Amniotic epithelial cell (primary cell): ENCODE measurements around the gene PRKAA1.
A peak's percentile ranks its signal among the peaks of the same experiment; 100 is the strongest.

Experiments used
- DNase-seq: peaks from one replicate; pipeline ENCODE4 v3.0.0-alpha.2; 2010; ENCODE audit warnings: low read depth

The PRKAA1 gene

GRCh38 chr5:40798012-40798800, at the start of gene PRKAA1:
Gene PRKAA1, minus strand, starts transcription at chr5:40798374. Its CDS starts 185 bp downstream, at chr5:40798189.
- DNase-seq: peak; percentile 74

GRCh38 chr5:40847525-40847924, 49.4 kb upstream of the PRKAA1 start:
- no peak for DNase-seq

GRCh38 chr5:40846371-40846770, 48.2 kb upstream of the PRKAA1 start:
- DNase-seq: no peak

GRCh38 chr5:40844565-40844964, 46.4 kb upstream of the PRKAA1 start:
- DNase-seq: no peak

GRCh38 chr5:40842351-40842750, 44.2 kb upstream of the PRKAA1 start:
- peak; percentile 34 for DNase-seq

- DNase-seq: peak; percentile 57
Measured at GRCh38 chr5:40841068-40841805, 43.1 kb upstream of the PRKAA1 start, which contains the start of gene CARD6. Gene CARD6, plus strand, starts transcription at chr5:40841367. Its CDS starts 16 bp downstream, at chr5:40841383.

GRCh38 chr5:40838086-40838485, 39.9 kb upstream of the PRKAA1 start:
- no peak for DNase-seq

- peak; percentile 98 for DNase-seq
Measured at GRCh38 chr5:40834849-40835787, 36.9 kb upstream of the PRKAA1 start, which contains the start of gene RPL37. Gene RPL37, minus strand, starts transcription at chr5:40835222. Its CDS starts 37 bp downstream, at chr5:40835185.

GRCh38 chr5:40834391-40834848, 36.2 kb upstream of the PRKAA1 start:
- DNase-seq: peak; percentile 32

- no peak for DNase-seq
Measured at GRCh38 chr5:40833712-40834229, 35.6 kb upstream of the PRKAA1 start.

GRCh38 chr5:40832345-40832744, 34.2 kb upstream of the PRKAA1 start:
- peak; percentile 35 for DNase-seq

GRCh38 chr5:40831346-40832210, 33.4 kb upstream of the PRKAA1 start:
- DNase-seq: no peak

GRCh38 chr5:40829748-40830533, 31.8 kb upstream of the PRKAA1 start:
- DNase-seq: no peak

- DNase-seq: no peak
Measured at GRCh38 chr5:40828690-40829661, 30.8 kb upstream of the PRKAA1 start.

GRCh38 chr5:40828021-40828631, 30.0 kb upstream of the PRKAA1 start:
- no peak for DNase-seq

- no peak for DNase-seq
Measured at GRCh38 chr5:40827188-40827977, 29.2 kb upstream of the PRKAA1 start.

- DNase-seq: no peak
Measured at GRCh38 chr5:40826489-40827187, 28.5 kb upstream of the PRKAA1 start.
